Uterus (tissue), 2 donors: Measurements from ENCODE around the gene TOGARAM1.

Experiments used
- POLR2A ChIP-seq, 2 donors: fragments of 450-650 bp; IDR thresholded peaks; one replicate each; pipeline ENCODE4 v1.6.1; 2016; ENCODE audit warnings: antibody characterized with exemption in 2 of 2, mild to moderate bottlenecking in 1 of 2, moderate library complexity in 1 of 2
- TF ChIP-seq, protein P1 (sequence below), 4 experiments: fragments of 200-600 bp in 2 of 4; fragments of 450-650 bp in 2 of 4; sonication (generic) in 2 of 4; IDR thresholded peaks; one replicate each; pipeline ENCODE4 v1.5.1; 2016 to 2019; ENCODE audit warnings: antibody characterized with exemption in 4 of 4, mild to moderate bottlenecking in 2 of 4, moderate library complexity in 1 of 4

- TF ChIP-seq POLR2A (IDR thresholded peaks at IDR 0.05) = no peak
- TF ChIP-seq, protein P1, sequence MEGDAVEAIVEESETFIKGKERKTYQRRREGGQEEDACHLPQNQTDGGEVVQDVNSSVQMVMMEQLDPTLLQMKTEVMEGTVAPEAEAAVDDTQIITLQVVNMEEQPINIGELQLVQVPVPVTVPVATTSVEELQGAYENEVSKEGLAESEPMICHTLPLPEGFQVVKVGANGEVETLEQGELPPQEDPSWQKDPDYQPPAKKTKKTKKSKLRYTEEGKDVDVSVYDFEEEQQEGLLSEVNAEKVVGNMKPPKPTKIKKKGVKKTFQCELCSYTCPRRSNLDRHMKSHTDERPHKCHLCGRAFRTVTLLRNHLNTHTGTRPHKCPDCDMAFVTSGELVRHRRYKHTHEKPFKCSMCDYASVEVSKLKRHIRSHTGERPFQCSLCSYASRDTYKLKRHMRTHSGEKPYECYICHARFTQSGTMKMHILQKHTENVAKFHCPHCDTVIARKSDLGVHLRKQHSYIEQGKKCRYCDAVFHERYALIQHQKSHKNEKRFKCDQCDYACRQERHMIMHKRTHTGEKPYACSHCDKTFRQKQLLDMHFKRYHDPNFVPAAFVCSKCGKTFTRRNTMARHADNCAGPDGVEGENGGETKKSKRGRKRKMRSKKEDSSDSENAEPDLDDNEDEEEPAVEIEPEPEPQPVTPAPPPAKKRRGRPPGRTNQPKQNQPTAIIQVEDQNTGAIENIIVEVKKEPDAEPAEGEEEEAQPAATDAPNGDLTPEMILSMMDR (IDR thresholded peaks at IDR 0.05) = no peak
These were observed 5.1 kb upstream of the TOGARAM1 start for GRCh38 chr14:44956866-44957265.
